ENCODE data around the gene SPRED2. TPM values are rescaled to one million over a fixed set of nuclear protein-coding genes. Genes with fewer than 3 reads are reported as not detected.

Gene SPRED2
- total RNA-seq, 1 donor from 2014 or later, result 56.9 TPM

GRCh38 chr2:65313126-65313953 lies 119.1 kb downstream of the SPRED2 start:
- Histone ChIP-seq H3K4me3 (no peak overlapping the region), H3K27ac (no peak overlapping the region), H3K27me3 (no peaks in the 10 kb centered on the region), H3K4me1 (peaks cover 11% of the 10 kb centered on the region), H3K9me3 (no peaks in the 10 kb centered on the region), H3K36me3 (peaks cover 47% of the 10 kb centered on the region)
- peak; percentile 28 for TF ChIP-seq CTCF (IDR thresholded peaks at IDR 0.05)
- peak; percentile 32 for ATAC-seq
- intact Hi-C loops (cut with DNase I), result no loop called here
- no peak for DNase-seq

GRCh38 chr2:65311596-65311995 lies 120.8 kb downstream of the SPRED2 start:
- no peak for TF ChIP-seq CTCF (IDR thresholded peaks at IDR 0.05)
- peaks cover 11% of the 10 kb centered on the region for H3K4me1 ChIP-seq
- intact Hi-C loops (cut with DNase I), result no loop called here
- DNase-seq (no peak), ATAC-seq (no peak)
- H3K9me3 ChIP-seq, result no peaks in the 10 kb centered on the region
- H3K27me3 ChIP-seq, result no peaks in the 10 kb centered on the region
- peaks cover 47% of the 10 kb centered on the region for H3K36me3 ChIP-seq
- H3K4me3 ChIP-seq, result no peak overlapping the region
- H3K27ac ChIP-seq, result peak overlapping the region; percentile 36

- ATAC-seq (no peak), DNase-seq (no peak)
- Histone ChIP-seq H3K4me1 (peaks cover 11% of the 10 kb centered on the region), H3K4me3 (no peak overlapping the region), H3K27ac (peak overlapping the region; percentile 36), H3K36me3 (peaks cover 45% of the 10 kb centered on the region), H3K27me3 (no peaks in the 10 kb centered on the region), H3K9me3 (no peaks in the 10 kb centered on the region)
- intact Hi-C loops (cut with DNase I), result no loop called here
- TF ChIP-seq CTCF (IDR thresholded peaks at IDR 0.05), result no peak
Measured at GRCh38 chr2:65311049-65311448, 121.3 kb downstream of the SPRED2 start.

- ATAC-seq (peak; percentile 70), DNase-seq (peak; percentile 66)
- no peak overlapping the region for H3K4me3 ChIP-seq
- no peaks in the 10 kb centered on the region for H3K9me3 ChIP-seq
- peaks cover 32% of the 10 kb centered on the region for H3K36me3 ChIP-seq
- intact Hi-C loops (cut with DNase I), result no loop called here
- TF ChIP-seq CTCF (IDR thresholded peaks at IDR 0.05), result no peak
- no peaks in the 10 kb centered on the region for H3K27me3 ChIP-seq
- H3K4me1 ChIP-seq, result peaks cover 11% of the 10 kb centered on the region
- H3K27ac ChIP-seq, result peak overlapping the region; percentile 77
Measured at GRCh38 chr2:65309699-65310098, 122.7 kb downstream of the SPRED2 start.

- ATAC-seq (no peak), DNase-seq (no peak)
- intact Hi-C loops (cut with DNase I), result no loop called here
- Histone ChIP-seq H3K4me1 (peaks cover 28% of the 10 kb centered on the region), H3K36me3 (no peaks in the 10 kb centered on the region), H3K27me3 (no peaks in the 10 kb centered on the region), H3K27ac (no peak overlapping the region), H3K4me3 (no peak overlapping the region), H3K9me3 (no peaks in the 10 kb centered on the region)
- TF ChIP-seq CTCF (IDR thresholded peaks at IDR 0.05), result no peak
Measured at GRCh38 chr2:65305934-65306333, 126.5 kb downstream of the SPRED2 start.

Data from upper lobe of right lung (tissue), 1 donor.